CD4-positive, alpha-beta T cell treated with Interleukin-15 for 1 hour (primary cell): ENCODE data around the gene PDK1.
"Not testable (repeated sequence)": the region's sequence is repeated elsewhere in the genome, so short reads cannot be mapped to it uniquely, and the experiment has no call there.

ENCODE experiments used
- DNase-seq: peaks from one replicate; pipeline ENCODE4 v3.0.0-alpha.2; 2020

The PDK1 gene

DNA sequence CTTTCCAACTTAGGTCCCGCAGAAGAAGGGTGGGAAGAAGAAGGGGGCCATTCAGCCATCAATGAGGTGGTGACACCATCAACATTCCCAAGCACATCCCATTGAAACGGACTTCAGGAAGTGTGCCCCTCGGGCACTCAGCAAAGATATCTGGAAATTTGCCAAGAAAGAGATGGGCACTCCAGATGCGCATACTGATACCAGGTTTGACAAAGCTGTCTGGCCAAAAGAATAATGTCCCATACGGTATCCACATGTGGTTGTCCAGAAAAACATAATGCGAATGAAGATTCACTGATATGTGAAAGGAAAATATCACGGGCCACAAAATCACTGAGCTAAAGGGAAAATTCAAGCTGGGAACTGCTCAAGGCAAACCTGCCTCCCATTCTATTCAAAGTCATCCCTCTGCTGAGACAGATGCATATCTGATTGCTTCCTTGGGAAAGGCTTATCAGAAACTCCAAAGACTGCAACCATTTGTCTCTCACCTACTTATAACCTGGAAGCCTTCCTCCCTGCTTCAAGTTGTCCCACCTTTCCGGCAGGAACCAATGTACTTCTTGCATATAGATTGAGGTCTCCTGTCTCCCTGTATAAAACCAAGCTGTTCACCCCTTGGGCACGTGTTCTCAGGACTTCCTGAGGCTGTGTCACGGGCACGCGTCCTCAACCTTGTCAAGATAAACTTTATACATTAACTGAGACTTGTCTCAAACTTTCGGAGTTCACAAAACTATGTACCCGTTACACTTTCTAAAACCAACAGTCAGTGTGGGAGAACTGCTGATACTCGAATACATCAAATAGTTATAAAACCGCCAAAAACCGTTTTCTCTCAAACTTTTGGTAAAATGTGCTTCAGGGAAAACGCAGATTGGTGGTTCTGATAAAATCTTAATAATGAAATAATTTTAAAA lies 1.3 kb upstream of the PDK1 start:
- DNase-seq = no peak

DNA sequence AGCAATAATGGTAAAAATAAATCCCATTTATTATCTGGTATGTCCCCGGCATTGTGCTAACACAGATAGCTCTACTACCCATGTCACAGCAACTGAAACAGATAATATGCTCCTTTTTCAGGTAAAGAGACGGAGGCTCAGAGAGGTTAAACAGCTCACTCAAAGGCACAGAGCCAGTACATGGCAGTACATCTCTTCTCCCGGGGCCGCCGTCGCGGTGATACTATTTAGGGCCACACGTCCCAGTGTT lies 693 bp upstream of the PDK1 start:
- no peak for DNase-seq

GRCh38 chr2:172556284-172557033 lies 569 bp downstream of the PDK1 start:
- peak; percentile 50 for DNase-seq

- DNase-seq = no peak
Observed at GRCh38 chr2:172558372-172558771, 2.5 kb downstream of the PDK1 start.

DNA sequence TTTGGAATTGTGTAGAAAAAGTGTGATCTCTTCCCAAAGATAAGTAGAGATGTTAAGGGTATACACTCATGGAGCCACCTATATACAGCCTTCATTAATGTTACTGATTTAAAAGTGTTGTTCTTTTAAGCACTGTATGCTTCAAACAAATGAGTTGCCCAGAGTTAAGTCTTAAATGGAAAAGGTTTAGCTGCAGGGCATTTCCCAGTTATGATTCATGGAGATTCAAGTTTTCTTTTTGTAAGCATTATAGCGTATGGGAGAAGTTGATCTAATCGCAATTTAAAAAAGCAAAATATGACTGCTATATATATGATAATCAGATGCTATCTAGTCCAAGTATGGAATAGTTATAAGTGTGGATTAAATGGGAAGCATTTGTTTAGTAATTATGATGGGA lies 4.8 kb downstream of the PDK1 start:
- no peak for DNase-seq

- DNase-seq = no peak
Observed at GRCh38 chr2:172561270-172561669, 5.4 kb downstream of the PDK1 start.

DNA sequence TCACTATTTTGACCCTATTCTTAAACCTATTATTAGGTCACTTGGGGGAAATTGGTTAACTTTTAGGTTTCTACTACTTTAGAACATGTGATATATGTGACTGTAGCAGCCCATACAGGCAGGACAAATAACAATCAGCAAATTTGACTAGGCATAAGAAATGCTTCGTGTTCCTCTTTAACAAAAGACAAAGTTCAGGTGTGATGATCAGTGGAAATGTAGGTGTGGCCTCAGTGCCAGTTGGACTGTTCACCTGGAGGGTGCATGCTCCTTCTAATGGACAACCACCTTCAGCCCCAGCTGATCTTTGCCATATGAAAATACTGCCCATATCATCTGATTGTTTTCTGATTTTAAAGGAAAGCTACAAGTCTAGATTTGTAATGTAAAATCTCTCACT lies 6.4 kb downstream of the PDK1 start:
- no peak for DNase-seq

DNA sequence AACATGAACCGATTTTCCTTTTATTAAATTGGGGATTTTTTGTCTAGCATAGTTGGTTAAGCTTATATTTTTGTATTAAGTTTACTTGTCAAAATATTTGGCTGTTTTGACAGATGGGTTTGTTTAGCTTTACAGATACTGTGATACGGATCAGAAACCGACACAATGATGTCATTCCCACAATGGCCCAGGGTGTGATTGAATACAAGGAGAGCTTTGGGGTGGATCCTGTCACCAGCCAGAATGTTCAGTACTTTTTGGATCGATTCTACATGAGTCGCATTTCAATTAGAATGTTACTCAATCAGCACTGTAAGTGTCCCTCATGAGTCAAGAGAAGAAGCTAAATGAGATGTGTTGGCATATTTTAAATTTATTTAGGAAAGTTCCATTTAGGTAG lies 8.5 kb downstream of the PDK1 start:
- DNase-seq = no peak

DNA sequence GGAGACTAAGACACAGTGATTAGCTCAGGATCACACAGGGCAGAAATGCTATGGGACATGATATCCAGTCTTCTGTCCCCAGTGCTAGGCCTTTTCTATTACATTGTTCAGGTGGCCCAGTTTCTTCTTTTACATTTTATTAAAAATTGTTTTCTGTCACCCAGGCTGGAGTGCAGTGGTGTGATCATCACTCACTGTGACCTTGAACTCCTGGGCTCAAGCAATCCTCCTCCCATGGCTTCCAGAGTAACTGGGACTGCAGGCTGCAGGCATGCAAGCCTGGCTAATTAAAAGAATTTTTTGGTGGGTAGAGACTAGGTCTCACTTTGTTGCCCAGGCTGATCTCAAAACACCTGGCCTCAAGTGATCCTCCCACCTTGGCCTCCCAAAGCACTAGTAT lies 15.4 kb downstream of the PDK1 start:
- DNase-seq = no peak

- DNase-seq = no peak
Observed at GRCh38 chr2:172572981-172573380, 17.1 kb downstream of the PDK1 start.

DNA sequence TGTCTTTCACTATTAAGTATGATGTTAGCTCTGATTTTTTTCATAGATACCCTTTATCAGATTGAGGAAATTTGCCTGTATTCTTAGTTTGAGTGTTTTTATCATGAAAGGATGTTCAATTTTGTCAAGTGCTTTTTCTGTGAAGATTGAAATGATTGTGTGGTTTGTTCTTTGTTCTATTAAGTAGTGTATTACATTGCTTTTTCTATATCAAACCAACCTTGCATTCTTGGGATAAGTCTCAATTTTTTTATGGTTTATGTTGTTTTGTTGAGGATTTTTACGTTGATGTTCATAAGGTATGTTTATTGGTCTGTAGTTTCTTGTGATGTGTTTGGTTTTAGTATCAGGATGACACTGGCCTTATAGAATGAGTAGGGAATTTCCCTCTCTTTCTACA lies 19.1 kb downstream of the PDK1 start:
- no peak for DNase-seq

- no peak for DNase-seq
Observed at GRCh38 chr2:172578054-172578453, 22.2 kb downstream of the PDK1 start.

DNA sequence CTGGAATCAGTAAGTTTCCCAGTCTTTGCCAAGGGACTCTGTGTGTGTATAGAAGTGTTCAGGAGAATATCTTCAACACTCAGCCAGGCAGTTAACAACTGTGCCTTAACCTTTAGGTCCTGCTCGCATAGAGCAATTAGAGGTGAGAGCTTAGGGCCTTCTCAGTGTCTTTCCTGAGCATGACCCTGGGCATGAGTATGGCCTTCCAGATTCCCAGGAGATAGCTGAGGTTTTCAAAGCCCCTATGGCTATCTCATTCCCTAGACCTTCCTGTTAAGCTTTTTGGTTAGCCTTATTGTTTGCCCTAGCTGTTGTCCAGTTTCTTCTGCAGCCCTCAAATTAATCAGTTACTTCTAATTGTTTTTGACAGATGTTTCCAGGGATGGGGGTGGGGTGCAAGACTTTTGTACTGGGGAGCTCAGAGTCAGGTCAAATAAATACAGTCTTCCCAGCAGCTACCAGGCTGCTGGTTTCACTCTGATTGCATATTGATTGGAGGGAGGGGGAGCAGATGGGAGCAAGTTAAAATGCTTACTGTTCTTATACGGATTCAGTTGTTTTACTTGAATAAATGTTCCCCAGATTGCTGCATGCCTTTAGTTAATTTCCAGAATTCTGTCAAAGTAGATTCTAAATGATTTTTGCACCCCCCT lies 23.1 kb downstream of the PDK1 start:
- DNase-seq = no peak

DNA sequence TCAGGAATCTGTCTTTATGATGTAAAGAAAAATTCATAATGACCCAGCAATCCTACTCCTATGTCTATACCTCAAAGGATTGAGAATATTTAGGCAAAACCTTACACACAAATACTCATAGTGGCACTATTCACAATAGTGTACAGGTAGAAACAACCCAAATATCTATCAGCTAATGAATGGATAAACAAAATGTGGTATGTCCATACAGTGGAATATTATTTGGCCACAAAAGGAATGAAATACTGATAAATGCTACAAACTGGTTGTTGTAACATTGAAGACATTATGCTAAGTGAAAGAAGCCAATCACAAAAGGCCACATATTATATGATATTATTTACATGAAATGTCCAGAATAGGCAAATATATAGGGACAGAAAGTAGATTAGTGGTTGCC lies 24.7 kb downstream of the PDK1 start:
- no peak for DNase-seq

DNA sequence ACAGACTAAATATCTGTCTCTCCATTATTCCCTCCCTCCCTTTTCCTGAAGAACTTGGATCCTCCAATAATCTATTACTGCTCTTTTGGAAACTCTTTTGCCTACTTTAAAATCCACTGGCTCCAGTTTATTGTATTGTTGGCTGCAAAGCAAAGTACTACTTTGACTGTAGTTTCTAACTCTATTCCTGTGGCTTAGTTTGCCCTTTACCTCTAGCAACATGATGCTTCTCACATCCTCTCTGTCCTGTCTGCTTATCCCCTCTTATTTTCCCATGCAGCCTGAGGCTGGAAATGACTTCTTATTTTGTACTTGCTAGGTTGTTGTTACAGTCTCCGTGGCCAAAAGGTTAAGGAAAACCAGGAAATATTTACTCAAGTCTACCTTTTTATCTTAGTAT lies 26.8 kb downstream of the PDK1 start:
- no peak for DNase-seq

DNA sequence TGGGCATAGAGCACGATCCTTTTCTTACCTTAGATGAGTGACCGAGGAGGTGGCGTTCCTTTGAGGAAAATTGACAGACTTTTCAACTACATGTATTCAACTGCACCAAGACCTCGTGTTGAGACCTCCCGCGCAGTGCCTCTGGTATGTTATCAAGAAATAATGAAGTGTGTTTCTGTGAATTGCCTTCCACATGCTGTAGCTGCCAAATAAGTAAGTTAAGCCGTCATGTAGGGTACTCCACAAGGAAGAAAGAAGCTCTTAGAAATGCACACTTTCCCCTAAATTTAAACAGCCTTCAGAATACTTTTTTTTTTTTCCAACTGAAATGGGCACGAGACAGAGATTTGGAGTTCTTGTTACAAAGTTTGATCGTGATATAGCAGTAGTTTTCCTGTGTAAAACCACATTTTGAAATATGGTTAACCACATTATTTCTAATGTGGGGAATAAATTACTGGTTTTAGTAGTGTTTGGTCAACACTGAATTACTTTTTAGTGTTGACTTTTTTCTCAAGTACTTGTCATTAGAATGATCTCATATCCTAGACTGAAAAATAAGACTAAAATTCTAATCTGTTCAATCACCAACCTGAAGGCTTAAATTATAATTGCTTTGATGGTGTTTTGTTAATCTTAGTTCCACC lies 30.5 kb downstream of the PDK1 start:
- no peak for DNase-seq

DNA sequence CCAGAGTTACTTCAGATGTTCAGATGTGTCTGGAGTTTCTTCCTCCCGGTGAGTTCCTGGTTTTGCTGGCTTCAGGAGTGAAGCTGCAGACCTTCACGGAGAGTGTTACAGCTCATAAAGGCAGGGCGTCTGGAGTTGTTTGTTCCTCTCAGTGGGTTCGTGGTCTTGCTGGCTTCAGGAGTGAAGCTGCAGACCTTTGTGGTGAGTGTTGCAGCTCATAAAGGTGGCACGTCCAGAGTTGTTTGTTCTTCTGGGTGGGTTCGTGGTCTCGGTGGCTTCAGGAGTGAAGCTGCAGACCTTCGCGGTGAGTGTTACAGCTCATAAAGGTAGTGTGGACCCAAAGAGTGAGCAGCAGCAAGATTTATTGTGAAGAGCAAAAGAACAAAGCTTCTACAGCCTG lies 31.3 kb downstream of the PDK1 start:
- DNase-seq = not testable (repeated sequence)

- no peak for DNase-seq
Observed at GRCh38 chr2:172588931-172589330, 33.0 kb downstream of the PDK1 start.

- not testable (repeated sequence) for DNase-seq
Observed at GRCh38 chr2:172591386-172591785, 35.5 kb downstream of the PDK1 start.

DNA sequence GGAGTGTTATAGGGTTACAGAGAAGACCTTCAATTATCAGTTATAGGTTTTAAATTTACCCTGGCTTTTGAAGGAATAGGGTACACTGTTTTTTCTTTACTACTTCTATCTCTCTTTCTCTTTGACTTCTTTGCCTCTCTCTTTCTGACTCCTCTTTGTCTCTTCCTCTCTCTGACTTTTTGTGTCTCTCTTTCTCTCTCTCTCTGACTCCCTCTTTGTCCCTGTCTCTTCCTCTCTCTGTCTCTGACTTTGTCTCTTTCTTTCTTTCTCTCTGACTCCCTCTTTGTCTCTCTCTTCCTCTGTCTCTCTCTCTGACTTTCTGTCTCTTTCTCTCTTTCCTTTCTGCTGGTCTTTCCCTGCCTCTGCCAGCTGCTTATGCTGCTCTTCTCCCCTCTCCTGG lies 36.3 kb downstream of the PDK1 start:
- not testable (repeated sequence) for DNase-seq

GRCh38 chr2:172596776-172597175 lies 40.9 kb downstream of the PDK1 start:
- DNase-seq = no peak

DNA sequence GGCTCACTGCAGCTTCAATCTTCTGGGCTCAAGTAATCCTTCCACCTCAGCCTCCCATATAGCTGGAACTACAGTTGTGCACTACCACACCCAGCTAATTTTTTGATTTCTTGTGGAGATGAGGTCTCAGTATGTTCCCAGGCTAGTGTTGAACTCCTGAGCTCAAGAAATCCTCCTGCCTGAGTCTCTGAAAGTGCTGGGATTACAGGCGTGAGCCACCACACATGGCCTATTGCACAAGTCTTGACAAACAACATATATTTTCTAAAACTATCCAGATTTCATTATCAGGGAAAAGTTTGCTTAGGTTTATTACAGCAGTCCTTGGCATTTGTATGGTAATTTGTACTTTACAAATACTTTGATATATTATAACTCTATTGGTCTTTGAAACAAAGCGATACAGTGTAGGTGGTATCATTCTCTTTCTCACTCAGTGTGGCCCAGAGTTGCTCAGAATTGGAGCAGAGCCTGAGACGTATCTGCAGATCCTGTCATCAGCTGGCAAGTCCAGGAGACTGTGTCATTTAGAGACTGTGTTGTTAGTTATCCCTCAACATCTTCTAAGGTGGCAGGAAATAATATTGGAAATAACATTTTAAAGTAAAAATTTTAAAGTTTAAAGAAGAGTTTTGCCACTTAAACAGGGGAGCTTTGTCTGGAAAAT lies 41.4 kb downstream of the PDK1 start:
- DNase-seq = no peak

DNA sequence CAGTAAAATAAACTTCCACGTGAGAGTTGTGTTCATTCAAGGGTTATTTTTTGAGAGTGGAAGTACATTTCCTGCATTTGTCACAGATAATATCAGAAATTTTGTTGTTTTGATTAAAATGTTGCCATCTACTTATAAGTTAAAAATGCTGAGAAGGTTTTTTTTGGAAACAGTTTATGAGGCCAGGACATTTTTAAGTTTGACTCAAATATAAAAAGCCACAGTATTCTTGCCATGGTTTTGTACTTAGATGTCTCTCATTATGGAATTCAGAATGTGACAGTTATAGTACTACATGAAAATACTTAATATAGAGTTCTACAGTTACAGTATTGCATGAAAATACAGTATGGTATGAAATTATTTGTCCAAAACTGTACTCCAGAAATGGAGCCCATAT lies 44.1 kb downstream of the PDK1 start:
- DNase-seq = no peak
